ENCODE measurements around the gene PPP1CB. TPM values are rescaled to one million over a fixed set of nuclear protein-coding genes. Genes with fewer than 3 reads are reported as not detected.
A peak's percentile ranks its signal among the peaks of the same experiment; 100 is the strongest.

Gene PPP1CB
- total RNA-seq, 1 experiment from 2014 or later = 190 TPM

DNA sequence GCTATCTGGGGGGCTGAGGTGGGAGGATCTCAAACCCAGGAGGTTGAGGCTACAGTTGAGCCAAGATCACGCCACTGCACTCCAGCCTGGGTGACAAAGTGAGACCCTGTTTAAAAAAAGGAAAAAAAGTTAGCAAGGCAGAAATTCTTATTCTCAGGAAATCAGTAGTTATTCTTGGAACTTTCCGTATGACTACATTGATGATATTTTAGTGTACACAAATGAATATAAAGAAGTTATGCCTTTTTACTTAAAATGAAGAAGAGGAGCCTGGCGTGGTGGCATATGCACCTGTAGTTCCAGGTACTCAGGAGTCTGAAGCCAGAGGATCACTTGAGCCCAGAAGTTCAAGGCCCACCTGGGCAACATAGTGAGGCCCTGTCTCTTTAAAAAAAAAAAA, 66.4 kb downstream of the PPP1CB start:
- POLR2A ChIA-PET = no interaction called here
- no peak overlapping the region for H3K4me3 ChIP-seq (ENCODE audit: low read depth, low read length)
- CTCF ChIA-PET = interaction anchor here (0.6 kb wide), 1 partner anchor 234 kb away, joined by 3 read pairs; no protein-coding TSS in a partner anchor
- BruUV-seq (replicated peaks) = no TSS peak
- intact Hi-C loops (cut with micrococcal nuclease; ENCODE audit: unreplicated experiment) = no loop called here
- no peaks in the 10 kb centered on the region for H3K9me3 ChIP-seq
- no peaks in the 10 kb centered on the region for H3K27me3 ChIP-seq (replicated peaks; ENCODE audit: control insufficient read depth, insufficient read depth, low read length)
- no peaks in the 10 kb centered on the region for H3K9me3 Mint-ChIP-seq (ENCODE audit: unreplicated experiment)
- no peaks in the 10 kb centered on the region for H3K27me3 Mint-ChIP-seq (ENCODE audit: insufficient read depth, unreplicated experiment)
- H3K4me1 ChIP-seq = no peaks in the 10 kb centered on the region
- no peaks in the 10 kb centered on the region for H3K36me3 ChIP-seq (ENCODE audit: control insufficient read depth, insufficient read depth, low read length)
- no peak overlapping the region for H3K4me3 Mint-ChIP-seq (ENCODE audit: unreplicated experiment)
- no peak overlapping the region for H3K27ac Mint-ChIP-seq (ENCODE audit: unreplicated experiment)
- H3K36me3 Mint-ChIP-seq (ENCODE audit: insufficient read depth, unreplicated experiment) = peaks cover 5% of the 10 kb centered on the region
- H3K4me1 Mint-ChIP-seq (ENCODE audit: low read depth, unreplicated experiment) = no peaks in the 10 kb centered on the region
- TF ChIP-seq, protein P1, sequence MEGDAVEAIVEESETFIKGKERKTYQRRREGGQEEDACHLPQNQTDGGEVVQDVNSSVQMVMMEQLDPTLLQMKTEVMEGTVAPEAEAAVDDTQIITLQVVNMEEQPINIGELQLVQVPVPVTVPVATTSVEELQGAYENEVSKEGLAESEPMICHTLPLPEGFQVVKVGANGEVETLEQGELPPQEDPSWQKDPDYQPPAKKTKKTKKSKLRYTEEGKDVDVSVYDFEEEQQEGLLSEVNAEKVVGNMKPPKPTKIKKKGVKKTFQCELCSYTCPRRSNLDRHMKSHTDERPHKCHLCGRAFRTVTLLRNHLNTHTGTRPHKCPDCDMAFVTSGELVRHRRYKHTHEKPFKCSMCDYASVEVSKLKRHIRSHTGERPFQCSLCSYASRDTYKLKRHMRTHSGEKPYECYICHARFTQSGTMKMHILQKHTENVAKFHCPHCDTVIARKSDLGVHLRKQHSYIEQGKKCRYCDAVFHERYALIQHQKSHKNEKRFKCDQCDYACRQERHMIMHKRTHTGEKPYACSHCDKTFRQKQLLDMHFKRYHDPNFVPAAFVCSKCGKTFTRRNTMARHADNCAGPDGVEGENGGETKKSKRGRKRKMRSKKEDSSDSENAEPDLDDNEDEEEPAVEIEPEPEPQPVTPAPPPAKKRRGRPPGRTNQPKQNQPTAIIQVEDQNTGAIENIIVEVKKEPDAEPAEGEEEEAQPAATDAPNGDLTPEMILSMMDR (IDR thresholded peaks at IDR 0.05; ENCODE audit: insufficient read depth in 1 of 2, low read depth in 1 of 2, low read length in 1 of 2, severe bottlenecking in 1 of 2, unreplicated experiment in 1 of 2) = no peak
- no peak for DNase-seq

DNA sequence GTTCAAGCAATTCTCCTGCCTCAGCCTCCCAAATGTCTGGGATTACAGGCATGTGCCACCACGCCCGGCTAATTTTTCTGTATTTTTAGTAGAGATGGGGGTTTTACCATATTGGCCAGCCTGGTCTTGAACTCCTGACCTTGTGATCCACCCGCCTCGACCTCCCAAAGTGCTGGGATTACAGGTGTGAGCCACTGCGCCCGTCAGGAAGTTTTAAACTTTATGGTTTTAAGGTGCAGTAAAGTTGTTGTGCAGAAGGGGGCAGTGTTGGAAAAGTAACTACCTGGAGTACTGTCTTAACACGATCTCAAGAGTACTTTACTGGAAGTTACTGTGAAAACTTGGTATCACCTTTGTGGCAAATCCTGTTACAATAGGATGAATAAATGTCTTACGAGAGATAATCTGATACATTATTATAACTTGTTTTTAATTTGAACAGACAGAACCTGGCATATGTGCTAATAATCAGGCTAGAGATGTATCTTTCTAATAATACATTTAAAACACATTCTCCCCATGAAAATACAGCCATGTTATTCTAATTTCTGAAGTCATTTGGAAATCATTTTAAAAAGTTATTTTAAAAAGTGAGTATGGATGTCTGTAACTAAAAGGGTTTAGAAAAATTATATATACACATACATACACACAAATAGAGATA, 69.8 kb downstream of the PPP1CB start:
- Mint-ChIP-seq H3K4me3 (ENCODE audit: unreplicated experiment) (no peak overlapping the region), H3K36me3 (ENCODE audit: insufficient read depth, unreplicated experiment) (peaks cover 5% of the 10 kb centered on the region), H3K27ac (ENCODE audit: unreplicated experiment) (no peak overlapping the region), H3K9me3 (ENCODE audit: unreplicated experiment) (no peaks in the 10 kb centered on the region), H3K4me1 (ENCODE audit: low read depth, unreplicated experiment) (no peaks in the 10 kb centered on the region), H3K27me3 (ENCODE audit: insufficient read depth, unreplicated experiment) (no peaks in the 10 kb centered on the region)
- Histone ChIP-seq H3K36me3 (ENCODE audit: control insufficient read depth, insufficient read depth, low read length) (no peaks in the 10 kb centered on the region), H3K4me1 (no peaks in the 10 kb centered on the region), H3K9me3 (no peaks in the 10 kb centered on the region), H3K27me3 (replicated peaks; ENCODE audit: control insufficient read depth, insufficient read depth, low read length) (no peaks in the 10 kb centered on the region), H3K4me3 (ENCODE audit: low read depth, low read length) (no peak overlapping the region)
- TF ChIP-seq, protein P1 (IDR thresholded peaks at IDR 0.05; ENCODE audit: insufficient read depth in 1 of 2, low read depth in 1 of 2, low read length in 1 of 2, severe bottlenecking in 1 of 2, unreplicated experiment in 1 of 2) = peak; percentile 68 to 75
- CTCF ChIA-PET = interaction anchor here (0.6 kb wide), 1 partner anchor 155 kb away, joined by 3 read pairs; no protein-coding TSS in a partner anchor
- POLR2A ChIA-PET = interaction anchor here (0.7 kb wide), 1 partner anchor 12 kb away, joined by 6 read pairs; no protein-coding TSS in a partner anchor
- peak; percentile 69 to 87 for DNase-seq
- no TSS peak for BruUV-seq (replicated peaks)
- intact Hi-C loops (cut with micrococcal nuclease; ENCODE audit: unreplicated experiment) = loop anchor here (1.0 to 2.0 kb wide), 3 partner anchors 73 to 376 kb away; partner anchors contain the start of gene WDR43

DNA sequence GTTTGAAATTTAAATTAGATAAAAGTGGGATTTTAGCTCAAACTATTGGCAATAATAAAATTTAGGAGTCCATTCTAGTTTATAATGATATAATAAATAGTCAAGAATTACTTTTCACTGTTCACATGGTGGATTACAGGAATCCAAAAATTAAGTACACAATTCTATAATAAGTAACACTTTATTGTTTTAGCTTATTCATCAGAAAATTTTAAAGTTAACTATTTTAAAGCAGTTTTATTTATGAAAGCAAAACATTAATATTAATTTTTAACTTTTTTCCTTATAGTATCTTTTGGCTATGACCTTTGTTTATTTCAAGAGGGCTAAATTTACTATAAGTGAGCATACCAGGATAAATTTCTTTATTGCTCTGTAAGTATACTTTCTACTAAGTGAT, 70.4 kb downstream of the PPP1CB start:
- no peaks in the 10 kb centered on the region for H3K27me3 ChIP-seq (replicated peaks; ENCODE audit: control insufficient read depth, insufficient read depth, low read length)
- Mint-ChIP-seq H3K27me3 (ENCODE audit: insufficient read depth, unreplicated experiment) (no peaks in the 10 kb centered on the region), H3K9me3 (ENCODE audit: unreplicated experiment) (no peaks in the 10 kb centered on the region), H3K36me3 (ENCODE audit: insufficient read depth, unreplicated experiment) (peaks cover 5% of the 10 kb centered on the region), H3K4me1 (ENCODE audit: low read depth, unreplicated experiment) (no peaks in the 10 kb centered on the region), H3K27ac (ENCODE audit: unreplicated experiment) (no peak overlapping the region), H3K4me3 (ENCODE audit: unreplicated experiment) (no peak overlapping the region)
- intact Hi-C loops (cut with micrococcal nuclease; ENCODE audit: unreplicated experiment) = no loop called here
- POLR2A ChIA-PET = no interaction called here
- H3K4me3 ChIP-seq (ENCODE audit: low read depth, low read length) = no peak overlapping the region
- no TSS peak for BruUV-seq (replicated peaks)
- CTCF ChIA-PET = interaction anchor here (0.6 kb wide), 1 partner anchor 154 kb away, joined by 3 read pairs; no protein-coding TSS in a partner anchor
- H3K36me3 ChIP-seq (ENCODE audit: control insufficient read depth, insufficient read depth, low read length) = no peaks in the 10 kb centered on the region
- TF ChIP-seq, protein P1 (IDR thresholded peaks at IDR 0.05; ENCODE audit: insufficient read depth in 1 of 2, low read depth in 1 of 2, low read length in 1 of 2, severe bottlenecking in 1 of 2, unreplicated experiment in 1 of 2) = no peak
- H3K9me3 ChIP-seq = no peaks in the 10 kb centered on the region
- DNase-seq = no peak
- H3K4me1 ChIP-seq = no peaks in the 10 kb centered on the region

All from Caco-2 (cell line).